ENCODE data around the gene KDM1A. TPM values are rescaled to one million over a fixed set of nuclear protein-coding genes. Genes with fewer than 3 reads are reported as not detected.

KDM1A gene
- total and polyA plus RNA-seq, 4 donors, result 16.4 to 73.0 (median 33.8) TPM

DNA sequence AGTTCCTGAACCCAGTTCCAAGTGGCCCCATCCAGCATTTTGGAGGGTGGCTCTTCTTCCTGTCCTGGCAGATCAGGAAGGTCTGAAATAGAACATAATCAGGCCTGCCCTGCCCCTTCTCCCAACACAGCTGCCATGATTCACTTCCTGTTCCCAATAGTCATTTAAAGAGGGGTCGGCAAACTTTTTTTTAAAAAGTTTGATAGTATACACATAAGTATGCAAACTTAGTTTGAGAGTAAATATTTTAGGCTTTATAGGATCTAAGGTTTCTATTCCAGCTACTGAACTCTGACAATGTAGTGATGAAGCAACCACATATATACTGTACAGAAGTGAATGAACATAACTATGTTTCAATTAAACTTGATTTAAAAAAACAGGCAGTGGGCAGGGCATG is 83.0 kb downstream of the KDM1A start:
- peaks cover 0 to 50% (median 6%) of the 10 kb centered on the region in 5 donors for H3K4me1 ChIP-seq (ENCODE audit: control insufficient read depth in 5 of 5, insufficient read depth in 5 of 5, low read length in 5 of 5)
- no peak for DNase-seq
- ATAC-seq (ENCODE audit: insufficient read depth, low FRiP score), result no peak
- peaks cover 0 to 6% (median 3%) of the 10 kb centered on the region in 4 donors for H3K36me3 ChIP-seq (ENCODE audit: control insufficient read depth in 4 of 4, insufficient read depth in 4 of 4, low read length in 4 of 4)
- no peaks in the 10 kb centered on the region for H3K9me3 ChIP-seq (ENCODE audit: control insufficient read depth in 4 of 4, insufficient read depth in 3 of 4, low read length in 3 of 4)
- no peaks in the 10 kb centered on the region for H3K27me3 ChIP-seq (ENCODE audit: control insufficient read depth in 3 of 3, insufficient read depth in 3 of 3, low read length in 2 of 3)
- WGBS, 2 donors, result 10 to 20% methylated on average over 1 of the region's 1 CpG
- TF ChIP-seq, protein P1, sequence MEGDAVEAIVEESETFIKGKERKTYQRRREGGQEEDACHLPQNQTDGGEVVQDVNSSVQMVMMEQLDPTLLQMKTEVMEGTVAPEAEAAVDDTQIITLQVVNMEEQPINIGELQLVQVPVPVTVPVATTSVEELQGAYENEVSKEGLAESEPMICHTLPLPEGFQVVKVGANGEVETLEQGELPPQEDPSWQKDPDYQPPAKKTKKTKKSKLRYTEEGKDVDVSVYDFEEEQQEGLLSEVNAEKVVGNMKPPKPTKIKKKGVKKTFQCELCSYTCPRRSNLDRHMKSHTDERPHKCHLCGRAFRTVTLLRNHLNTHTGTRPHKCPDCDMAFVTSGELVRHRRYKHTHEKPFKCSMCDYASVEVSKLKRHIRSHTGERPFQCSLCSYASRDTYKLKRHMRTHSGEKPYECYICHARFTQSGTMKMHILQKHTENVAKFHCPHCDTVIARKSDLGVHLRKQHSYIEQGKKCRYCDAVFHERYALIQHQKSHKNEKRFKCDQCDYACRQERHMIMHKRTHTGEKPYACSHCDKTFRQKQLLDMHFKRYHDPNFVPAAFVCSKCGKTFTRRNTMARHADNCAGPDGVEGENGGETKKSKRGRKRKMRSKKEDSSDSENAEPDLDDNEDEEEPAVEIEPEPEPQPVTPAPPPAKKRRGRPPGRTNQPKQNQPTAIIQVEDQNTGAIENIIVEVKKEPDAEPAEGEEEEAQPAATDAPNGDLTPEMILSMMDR (IDR thresholded peaks at IDR 0.05; ENCODE audit: control extremely low read depth, extremely low read depth), result no peak
- H3K9ac ChIP-seq (ENCODE audit: insufficient read depth in 1 of 2, low read length in 2 of 2), result no peak overlapping the region
- peak overlapping the region; percentile 59 to 70 for H3K27ac ChIP-seq (ENCODE audit: low read depth in 1 of 2, low read length in 1 of 2)
- no peak overlapping the region for H3K4me3 ChIP-seq

DNA sequence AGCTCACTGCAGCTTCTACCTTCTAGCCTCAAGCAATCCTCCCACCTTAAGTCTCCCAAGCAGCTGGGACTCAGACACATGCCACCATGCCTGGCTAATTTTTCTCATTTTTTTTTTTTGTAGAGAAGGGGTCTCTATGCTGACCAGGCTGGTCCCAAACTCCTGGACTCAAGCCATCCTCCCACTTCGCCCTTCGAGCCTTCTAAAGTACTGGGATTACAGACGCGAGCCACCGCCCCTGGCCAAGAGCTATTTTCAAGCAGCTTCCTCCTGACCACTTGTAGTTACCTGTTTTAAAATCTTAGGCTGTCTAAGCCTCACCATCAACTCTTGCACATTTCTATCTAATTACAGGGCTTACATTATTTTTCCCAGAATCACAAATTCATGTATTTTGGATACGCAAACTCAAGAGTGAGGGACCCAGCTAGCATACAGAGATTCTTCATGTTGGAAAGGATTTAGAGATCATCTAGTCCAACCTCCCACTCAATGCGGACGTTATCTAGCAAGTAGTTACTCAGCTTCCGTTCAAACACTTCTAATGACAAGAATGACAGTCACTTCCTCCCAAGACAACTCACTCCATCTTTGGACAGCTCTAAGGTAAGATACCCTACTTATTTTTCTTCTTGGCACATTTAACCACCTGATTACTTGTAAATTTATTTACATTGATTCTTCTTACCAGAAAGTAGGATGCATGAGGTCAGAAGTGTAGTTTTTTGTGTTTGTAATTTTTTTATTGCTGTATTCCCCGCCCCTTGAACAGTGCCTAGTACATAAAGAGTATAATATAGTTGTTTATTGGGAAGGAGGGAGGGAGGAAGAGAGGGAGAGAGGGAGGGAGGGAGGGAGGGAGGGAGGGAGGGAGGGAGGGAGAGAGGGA is 84.0 kb downstream of the KDM1A start:
- peak in 1 of 3 donors; percentile 27 for DNase-seq
- no peak for ATAC-seq (ENCODE audit: insufficient read depth, low FRiP score)
- peaks cover 0 to 50% (median 6%) of the 10 kb centered on the region in 5 donors for H3K4me1 ChIP-seq (ENCODE audit: control insufficient read depth in 5 of 5, insufficient read depth in 5 of 5, low read length in 5 of 5)
- peak overlapping the region; percentile 55 to 70 for H3K27ac ChIP-seq (ENCODE audit: low read depth in 1 of 2, low read length in 1 of 2)
- WGBS, 2 donors, result 51 to 52% methylated on average over 10 of the region's 10 CpGs
- H3K9ac ChIP-seq (ENCODE audit: insufficient read depth in 1 of 2, low read length in 2 of 2), result no peak overlapping the region
- no peak overlapping the region for H3K4me3 ChIP-seq
- no peaks in the 10 kb centered on the region for H3K9me3 ChIP-seq (ENCODE audit: control insufficient read depth in 4 of 4, insufficient read depth in 3 of 4, low read length in 3 of 4)
- no peaks in the 10 kb centered on the region for H3K27me3 ChIP-seq (ENCODE audit: control insufficient read depth in 3 of 3, insufficient read depth in 3 of 3, low read length in 2 of 3)
- H3K36me3 ChIP-seq (ENCODE audit: control insufficient read depth in 4 of 4, insufficient read depth in 4 of 4, low read length in 4 of 4), result peaks cover 0 to 8% (median 4%) of the 10 kb centered on the region in 4 donors
- TF ChIP-seq, protein P1 (IDR thresholded peaks at IDR 0.05; ENCODE audit: control extremely low read depth, extremely low read depth), result no peak

DNA sequence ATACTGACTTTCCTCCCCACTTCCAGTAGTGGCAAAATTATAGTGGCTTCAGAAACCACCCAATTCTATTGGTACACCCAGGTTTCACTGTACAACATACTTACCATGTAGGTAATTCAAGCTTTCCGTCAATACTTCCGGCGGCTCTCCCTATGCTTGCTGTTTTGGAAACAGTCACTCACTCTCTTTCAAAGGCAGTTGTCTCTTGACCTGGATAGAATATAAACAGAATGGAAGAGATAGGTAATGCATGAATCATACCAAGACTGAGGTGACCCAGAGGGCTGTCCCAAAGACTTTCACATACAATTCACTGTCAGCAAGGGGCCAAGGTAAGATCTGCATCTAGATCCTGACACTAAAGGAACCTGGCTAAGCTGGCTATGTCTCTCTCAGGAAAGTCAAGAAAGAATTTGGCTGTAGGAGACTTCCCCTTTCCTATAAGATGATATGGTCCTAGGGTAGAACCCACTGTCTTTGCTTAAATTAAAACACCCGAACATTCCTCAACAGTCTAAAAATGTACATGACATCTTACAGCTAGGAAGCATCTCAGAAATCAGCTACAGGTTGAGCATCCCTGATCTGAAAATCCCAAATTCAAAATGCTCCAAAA is 89.8 kb downstream of the KDM1A start:
- TF ChIP-seq, protein P1 (IDR thresholded peaks at IDR 0.05; ENCODE audit: control extremely low read depth, extremely low read depth), result no peak
- H3K9me3 ChIP-seq (ENCODE audit: control insufficient read depth in 4 of 4, insufficient read depth in 3 of 4, low read length in 3 of 4), result no peaks in the 10 kb centered on the region
- WGBS, 2 donors, result 80 to 94% methylated on average over 4 of the region's 4 CpGs

More for the DNA sequence above, 89.8 kb downstream of the KDM1A start:
- ATAC-seq (ENCODE audit: insufficient read depth, low FRiP score), result no peak
- no peaks in the 10 kb centered on the region for H3K27me3 ChIP-seq (ENCODE audit: control insufficient read depth in 3 of 3, insufficient read depth in 3 of 3, low read length in 2 of 3)
- no peak overlapping the region for H3K4me3 ChIP-seq
- DNase-seq, result no peak
- H3K27ac ChIP-seq (ENCODE audit: low read depth in 1 of 2, low read length in 1 of 2), result no peak overlapping the region
- H3K4me1 ChIP-seq (ENCODE audit: control insufficient read depth in 5 of 5, insufficient read depth in 5 of 5, low read length in 5 of 5), result peaks cover 4 to 34% (median 7%) of the 10 kb centered on the region in 5 donors
- H3K9ac ChIP-seq (ENCODE audit: insufficient read depth in 1 of 2, low read length in 2 of 2), result no peak overlapping the region
- peaks cover 3 to 10% (median 5%) of the 10 kb centered on the region in 4 donors for H3K36me3 ChIP-seq (ENCODE audit: control insufficient read depth in 4 of 4, insufficient read depth in 4 of 4, low read length in 4 of 4)

All from lung (tissue), 12 donors.